Cardiac muscle cell (in vitro differentiated cells and primary cell): Measurements from ENCODE around the gene CTSC. TPM values are rescaled to one million over a fixed set of nuclear protein-coding genes. Genes with fewer than 3 reads are reported as not detected.

ENCODE experiments used
- DNase-seq, 2 donors: peaks; one replicate each; pipeline versions ENCODE4 v3.0.0 to v3.0.0-alpha.2; 2010 to 2017; ENCODE audit warnings: low read depth in 1 of 2, low spot score in 1 of 2
- H3K27ac ChIP-seq: fragments of 200-600 bp; sonication (generic); 2 replicates; pipeline ENCODE4 v1.5.1; 2016
- H3K27me3 ChIP-seq: fragments of 200-600 bp; sonication (generic); 2 replicates; pipeline ENCODE4 v1.6.0; 2016; ENCODE audit warnings: control low read depth
- H3K36me3 ChIP-seq: fragments of 200-600 bp; sonication (generic); 2 replicates; pipeline ENCODE4 v1.5.1; 2016; ENCODE audit warnings: control low read depth
- H3K4me1 ChIP-seq: fragments of 200-600 bp; sonication (generic); 2 replicates; pipeline ENCODE4 v1.8.1; 2017; ENCODE audit warnings: low read depth, mild to moderate bottlenecking, mixed run types
- H3K4me3 ChIP-seq: fragments of 200-600 bp; sonication (generic); 2 replicates; pipeline ENCODE4 v1.5.1; 2016; ENCODE audit warnings: mild to moderate bottlenecking
- H3K9me3 ChIP-seq: fragments of 200-600 bp; sonication (generic); 2 replicates; pipeline ENCODE4 v1.5.1; 2017; ENCODE audit warnings: low read depth, mild to moderate bottlenecking, control low read depth
- polyA plus RNA-seq: library from polyadenylated mRNA; unstranded; fragments of >200 nt; fragmentation: Nextera tagmentation; extraction: Ambion mirVana; gene quantifications from 2 replicates; pipeline ENCODE4 v1.2.1, GENCODE V29; 2016
- total RNA-seq: library from RNA; depleted of rRNA; stranded (reverse); fragments of >200 nt; gene quantifications from 2 replicates; pipeline ENCODE4 v1.2.3, GENCODE V29; 2016
- TF ChIP-seq, protein P1 (sequence below): IDR thresholded peaks from 2 replicates; pipeline ENCODE4 v1.5.1; 2012; ENCODE audit warnings: low read depth, mild to moderate bottlenecking, low read length

The CTSC gene
- total and polyA plus RNA-seq, 2 experiments from 2014 or later: 119 to 120 TPM

DNA sequence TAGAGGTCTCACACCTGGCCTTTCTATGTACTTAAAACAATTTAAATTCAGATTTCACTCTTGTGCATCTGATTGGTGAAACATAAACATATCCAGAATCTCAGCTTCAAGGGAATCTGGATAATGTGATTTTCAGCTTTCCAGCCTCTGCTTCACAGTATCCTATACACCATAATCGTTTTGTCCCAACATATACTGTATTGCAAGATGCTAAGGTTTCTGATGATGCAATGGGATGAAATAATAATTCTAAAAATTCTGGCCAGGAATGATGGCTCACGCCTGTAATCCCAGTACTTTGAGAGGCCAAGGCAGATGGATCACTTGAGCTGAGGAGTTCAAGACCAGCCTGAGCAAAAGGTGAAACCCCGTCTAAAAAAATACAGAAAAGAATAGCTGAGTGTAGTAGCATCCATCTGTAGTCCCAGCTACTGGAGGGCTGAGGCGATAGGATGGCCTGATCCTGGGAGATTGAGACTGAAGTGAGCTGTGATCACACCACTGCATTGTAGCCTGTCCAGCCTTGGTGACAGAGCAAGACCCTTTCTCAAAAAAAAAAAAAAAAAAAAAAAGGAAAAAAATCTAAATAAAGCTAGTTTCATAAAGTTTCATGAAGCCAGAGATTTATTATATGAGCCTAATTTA is 41.0 kb upstream of the CTSC start:
- Histone ChIP-seq H3K9me3 (no peaks in the 10 kb centered on the region), H3K36me3 (no peaks in the 10 kb centered on the region), H3K27ac (no peak overlapping the region), H3K4me3 (no peak overlapping the region), H3K4me1 (no peaks in the 10 kb centered on the region), H3K27me3 (no peaks in the 10 kb centered on the region)
- DNase-seq: no peak
- TF ChIP-seq, protein P1, sequence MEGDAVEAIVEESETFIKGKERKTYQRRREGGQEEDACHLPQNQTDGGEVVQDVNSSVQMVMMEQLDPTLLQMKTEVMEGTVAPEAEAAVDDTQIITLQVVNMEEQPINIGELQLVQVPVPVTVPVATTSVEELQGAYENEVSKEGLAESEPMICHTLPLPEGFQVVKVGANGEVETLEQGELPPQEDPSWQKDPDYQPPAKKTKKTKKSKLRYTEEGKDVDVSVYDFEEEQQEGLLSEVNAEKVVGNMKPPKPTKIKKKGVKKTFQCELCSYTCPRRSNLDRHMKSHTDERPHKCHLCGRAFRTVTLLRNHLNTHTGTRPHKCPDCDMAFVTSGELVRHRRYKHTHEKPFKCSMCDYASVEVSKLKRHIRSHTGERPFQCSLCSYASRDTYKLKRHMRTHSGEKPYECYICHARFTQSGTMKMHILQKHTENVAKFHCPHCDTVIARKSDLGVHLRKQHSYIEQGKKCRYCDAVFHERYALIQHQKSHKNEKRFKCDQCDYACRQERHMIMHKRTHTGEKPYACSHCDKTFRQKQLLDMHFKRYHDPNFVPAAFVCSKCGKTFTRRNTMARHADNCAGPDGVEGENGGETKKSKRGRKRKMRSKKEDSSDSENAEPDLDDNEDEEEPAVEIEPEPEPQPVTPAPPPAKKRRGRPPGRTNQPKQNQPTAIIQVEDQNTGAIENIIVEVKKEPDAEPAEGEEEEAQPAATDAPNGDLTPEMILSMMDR: no peak

DNA sequence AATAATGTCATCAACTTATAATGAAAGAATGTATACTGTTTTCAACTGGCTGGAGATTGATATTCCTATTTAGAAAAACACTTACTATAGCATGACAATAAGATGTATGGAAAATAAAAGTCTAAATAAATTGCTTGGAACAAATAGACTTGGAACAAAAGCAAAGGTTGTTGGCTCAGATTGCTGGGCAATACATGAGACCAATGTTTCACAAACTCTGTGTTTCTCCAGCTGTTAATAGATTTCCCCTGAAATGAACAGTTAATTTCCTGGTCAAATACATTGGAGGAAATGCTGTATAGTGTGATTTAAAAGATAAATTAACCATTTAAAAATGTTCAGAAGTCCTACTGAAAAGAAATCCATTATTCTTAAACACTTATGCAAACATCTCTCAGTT is 40.1 kb upstream of the CTSC start:
- no peaks in the 10 kb centered on the region for H3K9me3 ChIP-seq
- no peak overlapping the region for H3K27ac ChIP-seq
- H3K27me3 ChIP-seq: no peaks in the 10 kb centered on the region
- no peaks in the 10 kb centered on the region for H3K4me1 ChIP-seq
- H3K36me3 ChIP-seq: no peaks in the 10 kb centered on the region
- TF ChIP-seq, protein P1: no peak
- no peak overlapping the region for H3K4me3 ChIP-seq
- no peak for DNase-seq

DNA sequence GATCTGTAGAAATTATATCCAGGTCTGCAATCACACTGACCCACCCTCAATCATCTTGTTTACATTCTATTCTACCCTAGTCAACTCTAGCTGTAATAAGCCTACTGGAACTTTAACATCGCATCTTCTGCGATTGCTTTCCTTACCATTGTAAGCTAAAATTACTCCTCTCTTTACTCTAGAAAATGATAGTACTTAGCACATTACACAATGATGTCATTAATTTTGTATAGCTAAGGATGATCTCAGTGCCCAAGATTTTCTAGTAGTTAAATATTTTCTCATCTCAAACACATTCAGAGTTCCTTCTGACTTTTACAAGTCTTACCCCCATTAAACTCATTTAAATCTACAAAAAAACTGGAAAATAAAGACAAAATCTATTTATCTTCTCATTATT is 39.6 kb upstream of the CTSC start:
- no peak for DNase-seq
- H3K4me1 ChIP-seq: no peaks in the 10 kb centered on the region
- H3K9me3 ChIP-seq: no peaks in the 10 kb centered on the region
- no peak overlapping the region for H3K4me3 ChIP-seq
- H3K27me3 ChIP-seq: no peaks in the 10 kb centered on the region
- H3K27ac ChIP-seq: no peak overlapping the region
- TF ChIP-seq, protein P1: no peak
- no peaks in the 10 kb centered on the region for H3K36me3 ChIP-seq

DNA sequence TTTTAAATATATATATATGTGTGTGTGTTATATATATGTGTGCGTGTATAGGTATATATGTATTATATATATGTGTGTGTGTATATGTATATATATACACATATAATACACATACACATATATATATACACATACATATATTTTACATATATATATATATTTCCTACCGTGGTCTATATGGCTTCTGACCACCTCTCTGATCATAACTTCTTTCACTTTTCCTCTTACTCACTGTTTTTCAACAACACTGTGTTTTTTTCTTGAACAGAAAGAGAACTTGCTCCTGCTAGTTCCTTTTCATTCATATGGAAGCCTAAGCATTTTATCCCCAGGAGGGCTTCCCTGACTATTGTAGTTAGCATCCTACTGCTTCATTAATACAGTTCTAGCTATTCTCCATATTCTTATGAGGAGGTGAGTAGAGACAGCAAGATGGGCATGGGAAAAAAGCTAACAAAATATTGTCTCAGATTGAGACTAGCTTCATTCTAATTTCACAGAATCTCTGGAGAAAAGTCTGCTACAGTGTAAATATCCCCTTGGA is 38.5 kb upstream of the CTSC start:
- Histone ChIP-seq H3K27me3 (no peaks in the 10 kb centered on the region), H3K9me3 (no peaks in the 10 kb centered on the region), H3K36me3 (no peaks in the 10 kb centered on the region), H3K4me3 (no peak overlapping the region), H3K4me1 (no peaks in the 10 kb centered on the region), H3K27ac (no peak overlapping the region)
- TF ChIP-seq, protein P1: no peak
- DNase-seq: no peak

DNA sequence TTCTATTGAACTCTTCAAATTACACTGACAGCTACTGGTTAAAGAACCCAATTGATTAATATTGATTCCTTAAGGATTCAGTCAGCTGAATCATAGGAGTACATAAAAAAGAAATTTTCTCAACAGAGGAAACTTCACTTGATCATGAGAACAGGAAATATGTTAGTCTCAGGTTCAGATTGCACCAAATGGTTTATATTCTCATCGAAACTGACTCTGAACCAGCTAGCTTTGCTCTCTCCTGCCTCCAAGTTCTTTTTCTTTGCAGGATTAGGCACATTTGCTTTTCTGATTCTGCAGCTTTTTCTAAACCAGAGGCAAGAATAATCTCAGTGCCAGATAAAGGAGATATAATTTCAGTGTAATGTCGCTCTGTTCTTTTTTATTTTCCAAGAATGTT is 33.2 kb upstream of the CTSC start:
- Histone ChIP-seq H3K27me3 (no peaks in the 10 kb centered on the region), H3K36me3 (no peaks in the 10 kb centered on the region), H3K4me1 (no peaks in the 10 kb centered on the region), H3K9me3 (no peaks in the 10 kb centered on the region), H3K27ac (no peak overlapping the region), H3K4me3 (no peak overlapping the region)
- TF ChIP-seq, protein P1: no peak
- no peak for DNase-seq
